ENCODE measurements around the gene PSMB7. TPM values are rescaled to one million over a fixed set of nuclear protein-coding genes. Genes with fewer than 3 reads are reported as not detected.

Gene PSMB7
- total and polyA plus RNA-seq, 2 donors (not counting 1 experiment from before 2014, with no cell fraction given) = 69.5 to 73.1 TPM

- ChIA-PET POLR2A (no interaction called here), CTCF (interaction anchor here (1.4 kb wide), 1 partner anchor 221 kb away, joined by 5 read pairs; no protein-coding TSS in a partner anchor)
- Histone ChIP-seq H3K36me3 (replicated peaks in 1 of 2; ENCODE audit: control extremely low read depth in 1 of 2, control insufficient read depth in 1 of 2, extremely low read depth in 1 of 2, insufficient read depth in 2 of 2, low read length in 1 of 2) (peaks cover 0 to 90% of the 10 kb centered on the region in 2 experiments), H3K9ac (ENCODE audit: low read length) (no peak overlapping the region), H3K4me2 (replicated peaks; ENCODE audit: low read depth, low read length, poor library complexity, severe bottlenecking) (no peak overlapping the region), H3K27ac (ENCODE audit: low read length in 2 of 2) (no peak overlapping the region), H4K20me1 (ENCODE audit: control insufficient read depth, insufficient read depth, low read length, poor library complexity, severe bottlenecking) (no peaks in the 10 kb centered on the region), H3K27me3 (replicated peaks in 1 of 4; ENCODE audit: control extremely low read depth in 1 of 4, control insufficient read depth in 3 of 4, insufficient read depth in 4 of 4, low read length in 3 of 4) (no peaks in the 10 kb centered on the region), H2AFZ (ENCODE audit: insufficient read depth, low read depth, low read length, poor library complexity, severe bottlenecking) (no peak overlapping the region), H3K79me2 (ENCODE audit: control insufficient read depth, insufficient read depth, low read length) (no peaks in the 10 kb centered on the region), H3K9me3 (ENCODE audit: control extremely low read depth in 1 of 3, control insufficient read depth in 2 of 3, insufficient read depth in 1 of 3, low read length in 2 of 3) (no peaks in the 10 kb centered on the region), H3K4me1 (ENCODE audit: control insufficient read depth in 2 of 2, insufficient read depth in 2 of 2, low read length in 2 of 2) (no peaks in the 10 kb centered on the region), H3K4me3 (ENCODE audit: control extremely low read depth in 1 of 5, extremely low read depth in 1 of 5, insufficient read depth in 1 of 5, low read depth in 2 of 5, low read length in 4 of 5) (no peak overlapping the region)
- no peak overlapping the region for H3K4me3 Mint-ChIP-seq
- 94% methylated on average over 25 of the region's 26 CpGs for WGBS (ENCODE audit: insufficient coverage)
- TF ChIP-seq EZH2 (IDR thresholded peaks at IDR 0.05; ENCODE audit: borderline replicate concordance, insufficient read depth, low read depth, low read length, poor library complexity, severe bottlenecking) (no peak), CTCF (IDR thresholded peaks at IDR 0.05) (no peak)
- DNase-seq = no peak
- ATAC-seq (ENCODE audit: low read depth) = no peak
- intact Hi-C loops (cut with micrococcal nuclease) = no loop called here
- no peaks in the 10 kb centered on the region for H3K9me3 Mint-ChIP-seq (ENCODE audit: insufficient read depth)
- H3K27me3 Mint-ChIP-seq = no peaks in the 10 kb centered on the region
- no peaks in the 10 kb centered on the region for H3K4me1 Mint-ChIP-seq
- peak overlapping the region; percentile 26 for H3K27ac Mint-ChIP-seq
These were observed 67.9 kb downstream of the PSMB7 start for GRCh38 chr9:124347206-124347967.

Measured in B cell (primary cell).